Kidney tubule cell (primary cell): ENCODE measurements around the gene SLC26A9.
"Not testable (repeated sequence)": the region's sequence is repeated elsewhere in the genome, so short reads cannot be mapped to it uniquely, and the experiment has no call there.

Experiments used
- DNase-seq: peaks from one replicate; pipeline ENCODE4 v3.0.0-alpha.2; 2018; ENCODE audit warnings: low spot score

The SLC26A9 gene

DNA sequence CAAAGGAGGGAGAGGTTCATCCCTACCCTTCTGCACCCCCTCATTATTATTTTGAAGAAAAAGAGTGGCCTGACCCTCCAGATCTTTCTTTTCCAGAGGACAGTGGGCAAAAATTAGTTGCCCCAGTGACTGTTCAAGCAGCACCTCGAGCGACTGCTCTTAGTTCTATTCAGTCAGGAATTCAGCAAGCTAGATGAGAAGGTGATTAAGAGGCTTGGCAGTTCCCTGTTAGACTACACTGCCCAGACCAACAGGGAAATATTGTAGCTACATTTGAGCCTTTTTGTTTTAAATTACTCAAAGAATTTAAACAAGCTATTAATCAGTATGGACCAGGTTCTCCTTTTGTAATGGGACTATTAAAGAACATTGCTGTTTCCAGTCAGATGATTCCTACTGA, 51.8 kb downstream of the SLC26A9 start:
- DNase-seq, result peak; percentile 73

DNA sequence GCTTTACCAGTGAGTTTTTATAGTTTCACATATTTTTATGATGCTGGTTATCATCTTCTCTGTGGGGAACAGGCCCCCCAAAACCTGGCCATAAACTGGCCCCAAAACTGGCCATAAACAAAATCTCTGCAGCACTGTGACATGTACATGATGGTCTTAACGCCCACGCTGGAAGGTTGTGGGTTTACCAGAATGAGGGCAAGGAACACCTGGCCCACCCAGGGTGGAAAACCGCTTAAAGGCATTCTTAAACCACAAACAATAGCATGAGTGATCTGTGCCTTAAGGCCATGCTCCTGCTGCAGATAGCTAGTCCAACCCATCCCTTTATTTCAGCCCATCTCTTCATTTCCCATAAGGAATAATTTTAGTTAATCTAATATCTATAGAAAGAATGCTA, 52.6 kb downstream of the SLC26A9 start:
- DNase-seq, result not testable (repeated sequence)

DNA sequence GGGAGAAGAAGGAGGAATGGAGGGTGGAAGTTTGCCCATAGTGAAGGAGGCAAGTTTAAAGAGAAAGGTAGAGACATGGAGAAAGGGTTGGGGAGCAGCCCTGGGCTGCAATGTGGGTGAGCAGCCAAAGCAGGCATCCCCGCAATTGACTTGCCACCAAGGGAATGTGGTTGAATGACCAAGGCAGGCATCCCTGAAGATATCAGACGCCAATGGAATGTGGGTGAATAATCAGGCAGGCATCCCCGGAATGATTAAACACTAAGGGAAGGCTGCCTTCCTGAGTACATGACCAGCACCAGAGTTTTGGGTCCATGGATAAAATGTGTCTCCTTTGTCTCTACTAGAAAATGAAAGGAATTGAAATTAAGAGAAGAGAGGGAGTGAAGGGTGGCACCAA, 53.5 kb downstream of the SLC26A9 start:
- DNase-seq, result peak; percentile 91

DNA sequence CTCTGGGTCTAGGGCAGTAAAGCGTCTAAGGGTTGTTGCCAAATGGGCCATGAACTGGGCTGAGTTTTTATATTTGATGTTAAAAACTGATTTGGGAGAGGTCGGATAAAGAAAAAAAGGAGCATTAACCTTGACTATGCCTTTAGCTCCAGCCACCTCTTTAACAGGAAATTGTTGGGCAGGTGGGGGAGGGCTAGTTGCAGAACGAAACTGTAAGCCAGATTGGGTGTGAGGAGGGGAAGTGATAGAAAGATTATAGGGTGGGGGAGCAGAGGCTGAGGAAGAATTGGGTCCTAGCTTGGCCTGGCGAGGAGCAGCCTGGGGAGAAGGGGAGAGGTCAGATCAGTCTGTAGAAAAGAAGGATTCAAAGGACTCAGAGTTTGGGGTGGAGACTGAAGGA, 54.2 kb downstream of the SLC26A9 start:
- DNase-seq, result not testable (repeated sequence)

DNA sequence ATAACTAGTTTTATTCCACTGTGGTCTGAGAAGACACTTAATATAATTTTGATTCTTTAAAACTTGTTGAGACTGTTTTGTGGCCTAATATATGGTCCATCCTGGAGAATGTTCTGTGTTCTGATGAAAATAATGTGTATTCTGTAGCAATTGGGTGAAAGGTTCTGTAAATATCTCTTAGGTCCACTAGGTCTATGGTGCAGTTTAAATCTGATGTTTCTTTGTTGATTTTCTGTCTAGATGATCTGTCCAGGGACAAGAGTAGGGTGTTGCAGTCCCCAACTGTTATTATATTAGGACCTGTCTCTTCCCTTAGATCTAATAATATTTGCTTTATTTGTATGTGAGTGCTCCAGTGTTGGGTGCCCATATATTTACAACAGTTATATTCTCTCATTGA, 59.5 kb downstream of the SLC26A9 start:
- DNase-seq, result no peak

DNA sequence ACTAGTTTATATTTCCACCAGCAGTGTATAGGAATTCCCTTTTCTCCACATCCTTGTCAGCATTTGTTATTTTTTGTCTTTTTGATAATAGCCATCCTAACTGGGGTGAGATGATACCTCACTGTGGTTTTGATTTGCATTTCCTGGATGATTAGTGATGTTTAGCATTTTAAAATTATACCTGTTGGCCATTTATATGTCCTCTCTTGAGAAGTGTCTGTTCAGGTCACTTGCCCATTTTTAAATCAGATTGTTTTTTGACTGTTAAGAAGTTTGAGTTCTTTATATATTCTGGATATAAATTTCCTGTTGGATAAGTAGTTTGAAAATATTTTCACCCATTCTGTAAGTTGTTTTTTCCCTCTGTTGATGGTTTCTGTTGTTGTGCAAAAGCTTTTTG, 62.3 kb downstream of the SLC26A9 start:
- no peak for DNase-seq

DNA sequence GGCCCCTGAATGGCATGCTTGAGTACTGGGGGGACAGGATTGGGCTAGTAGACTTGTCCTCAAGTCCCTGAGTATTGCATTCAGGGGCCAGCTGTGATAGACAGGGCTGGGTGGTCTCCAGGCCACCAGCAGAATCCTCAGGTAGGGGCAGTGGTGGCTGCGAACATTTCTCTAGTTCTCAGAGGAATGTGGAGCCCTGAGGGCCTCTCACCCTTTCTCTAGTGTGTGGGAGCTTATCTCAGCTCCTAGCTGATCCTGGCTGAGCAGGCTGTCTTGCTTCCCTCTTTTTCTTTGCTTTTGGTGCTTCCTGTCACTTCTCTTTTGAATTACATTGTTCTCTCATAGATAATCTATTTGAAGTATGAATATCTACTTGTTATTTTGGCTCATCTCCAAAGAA, 63.3 kb downstream of the SLC26A9 start:
- DNase-seq, result no peak

DNA sequence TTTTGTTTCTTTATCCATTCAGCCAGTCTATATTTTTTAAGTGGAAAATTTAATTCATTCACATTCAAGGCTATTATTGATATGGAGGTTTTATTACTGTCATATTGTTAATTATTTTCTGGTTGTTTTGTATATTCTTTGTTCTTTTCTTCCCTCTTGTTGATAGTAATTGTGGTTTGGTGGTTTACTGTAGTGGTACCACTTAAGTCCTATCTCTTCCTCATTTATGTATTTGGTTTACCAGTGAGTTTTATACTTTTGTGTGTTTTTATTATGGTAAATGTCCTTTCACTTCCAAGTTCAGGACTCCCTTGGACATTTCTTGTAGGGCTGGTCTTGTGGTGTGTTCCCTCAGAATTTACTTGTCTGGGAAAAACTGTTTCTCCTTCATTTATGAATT, 65.2 kb downstream of the SLC26A9 start:
- no peak for DNase-seq

DNA sequence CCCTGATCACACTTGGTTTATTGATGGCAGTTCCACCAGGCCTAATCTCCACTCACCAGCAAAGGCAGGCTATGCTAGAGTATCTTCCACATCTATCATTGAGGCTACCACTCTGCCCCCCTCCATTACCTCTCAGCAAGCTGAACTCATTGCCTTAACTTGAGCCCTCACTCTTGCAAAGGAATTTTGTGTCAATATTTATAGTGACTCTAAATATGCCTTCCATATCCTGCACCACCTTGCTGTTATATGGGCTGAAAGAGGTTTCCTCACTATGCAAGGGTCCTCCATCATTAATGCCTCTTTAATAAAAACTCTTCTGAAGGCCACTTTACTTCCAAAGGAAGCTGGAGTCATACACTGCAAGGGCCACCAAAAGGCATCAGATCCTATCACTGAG, 70.1 kb downstream of the SLC26A9 start:
- DNase-seq, result not testable (repeated sequence)

DNA sequence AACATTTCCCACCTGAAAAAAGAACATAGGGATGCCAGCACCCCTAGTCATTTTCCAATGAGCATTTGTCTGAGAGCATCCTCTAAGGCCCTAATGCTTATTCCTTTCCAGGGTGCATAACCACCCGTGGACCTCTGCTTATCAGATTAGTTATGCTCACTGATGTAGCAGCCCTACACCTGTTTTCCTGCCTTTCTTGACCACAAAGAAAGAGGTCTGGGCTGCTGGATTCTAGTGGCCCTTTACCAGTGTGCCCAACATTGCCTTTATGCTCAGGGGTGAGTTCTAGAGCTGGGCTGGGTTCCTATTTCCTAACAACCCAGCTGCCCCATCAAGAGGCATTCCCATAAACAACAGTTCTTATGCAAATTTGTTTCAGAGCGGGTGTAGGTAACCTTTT, 73.0 kb downstream of the SLC26A9 start:
- no peak for DNase-seq
